A549 (cell line): Measurements from ENCODE around the gene ACBD5. TPM values are rescaled to one million over a fixed set of nuclear protein-coding genes. Genes with fewer than 3 reads are reported as not detected.
A peak's percentile ranks its signal among the peaks of the same experiment; 100 is the strongest.

ENCODE experiments used
- ATAC-seq, 2 experiments: fragments of 200-7000 bp in 1 of 2; fragments of >200 bp in 1 of 2; cut with Nextera tagmentation in 1 of 2; cut with Tn5 transposase in 1 of 2; 3 replicates each; pipeline versions ENCODE4 v1.8.0 to v1.9.1; 2018 to 2020; ENCODE audit warnings: mild to moderate bottlenecking in 1 of 2, moderate library complexity in 1 of 2
- CTCF ChIA-PET: fragments of 300-600 bp; sonication (Branson Sonifier 250); formaldehyde crosslinking; extraction: SDS; loops from one replicate; lab custom pipeline; 2021; ENCODE audit warnings: antibody characterized with exemption, inconsistent platforms; lab: Yijun Ruan, JAX
- POLR2A ChIA-PET: fragments of 350-600 bp; formaldehyde crosslinking; extraction: SDS; loops from one replicate; lab custom pipeline; 2021; ENCODE audit warnings: antibody characterized with exemption, inconsistent platforms; lab: Yijun Ruan, JAX
- DNase-seq, 2 experiments: peaks; one replicate each; pipeline versions ENCODE4 v3.0.0 to v3.0.0-alpha.2; 2011 to 2016; ENCODE audit warnings: low read depth in 1 of 2, low spot score in 1 of 2
- FAIRE-seq: peaks from 2 replicates; lab custom pipeline; 2011; peaks lifted over from hg19 to GRCh38; lab: Jason Lieb, UNC
- H3K27ac ChIP-seq, 2 experiments: fragments of >200 bp; sonication (Bioruptor Twin); formaldehyde crosslinking; 3 replicates each; pipeline ENCODE4 v1.5.1; 2016 to 2017
- H3K4me1 ChIP-seq: fragments of >200 bp; sonication (Bioruptor Twin); formaldehyde crosslinking; 3 replicates; pipeline ENCODE4 v1.6.1; 2016
- H3K4me2 ChIP-seq: fragments of >200 bp; sonication (Bioruptor Twin); formaldehyde crosslinking; 3 replicates; pipeline ENCODE4 v1.6.1; 2016
- H3K4me3 ChIP-seq: fragments of >200 bp; sonication (Bioruptor Twin); formaldehyde crosslinking; 3 replicates; pipeline ENCODE4 v1.5.1; 2016
- H3K9me3 ChIP-seq: fragments of >200 bp; sonication (Bioruptor Twin); formaldehyde crosslinking; 3 replicates; pipeline ENCODE4 v1.6.1; 2016
- CBX2 ChIP-seq: fragments of 200-600 bp; sonication (generic); IDR thresholded peaks from 2 replicates; pipeline ENCODE4 v1.6.1; 2016; ENCODE audit warnings: low read depth, mild to moderate bottlenecking, borderline replicate concordance
- EP300 ChIP-seq, 2 experiments: fragments of >200 bp; sonication (Bioruptor Twin); formaldehyde crosslinking; IDR thresholded peaks; 2 replicates in 1 of 2; 3 replicates in 1 of 2; pipeline ENCODE4 v1.6.1; 2016 to 2017
- ESRRA ChIP-seq: fragments of 150-350 bp; IDR thresholded peaks from 2 replicates; pipeline ENCODE4 v1.6.1; 2014; ENCODE audit warnings: mild to moderate bottlenecking, low read length, borderline replicate concordance
- FOSB ChIP-seq: fragments of 250-450 bp; sonication (Bioruptor Pico); IDR thresholded peaks from 2 replicates; pipeline ENCODE4 v1.5.0; 2020; ENCODE audit warnings: mild to moderate bottlenecking, moderate library complexity
- FOSL2 ChIP-seq, 2 experiments: fragments of 450-650 bp in 1 of 2; fragments of >200 bp in 1 of 2; sonication (Bioruptor Twin) in 1 of 2; formaldehyde crosslinking; IDR thresholded peaks; 2 replicates each; pipeline versions ENCODE4 v1.5.0 to v1.6.1; 2016 to 2020; ENCODE audit warnings: mild to moderate bottlenecking in 1 of 2, moderate library complexity in 1 of 2
- JUNB ChIP-seq: fragments of >200 bp; sonication (Bioruptor Twin); formaldehyde crosslinking; IDR thresholded peaks from 2 replicates; pipeline ENCODE4 v1.6.1; 2016
- MAFK ChIP-seq: fragments of 450-650 bp; IDR thresholded peaks from 2 replicates; pipeline ENCODE4 v1.6.1; 2014; ENCODE audit not compliant: partially characterized antibody
- MYC ChIP-seq: IDR thresholded peaks from 2 replicates; pipeline ENCODE4 v1.6.1; 2012; ENCODE audit warnings: mild to moderate bottlenecking, inconsistent platforms, low read length, improper control_type of control experiment, borderline replicate concordance
- NR3C1 ChIP-seq: fragments of >200 bp; sonication (Bioruptor Twin); formaldehyde crosslinking; IDR thresholded peaks from 3 replicates; pipeline ENCODE4 v1.6.1; 2017
- RARB ChIP-seq: fragments of 250-450 bp; sonication (Bioruptor Pico); IDR thresholded peaks from 2 replicates; pipeline ENCODE4 v1.8.0; 2021; ENCODE audit warnings: mild to moderate bottlenecking, moderate library complexity
- SMC3 ChIP-seq: fragments of >200 bp; sonication (Bioruptor Twin); formaldehyde crosslinking; IDR thresholded peaks from 3 replicates; pipeline ENCODE4 v1.6.1; 2018; ENCODE audit warnings: inconsistent platforms
- SREBF2 ChIP-seq: fragments of 450-650 bp; IDR thresholded peaks from 2 replicates; pipeline ENCODE4 v1.6.1; 2014; ENCODE audit warnings: mild to moderate bottlenecking, moderate library complexity
- TFCP2L1 ChIP-seq: fragments of 250-450 bp; sonication (Bioruptor Pico); IDR thresholded peaks from 2 replicates; pipeline ENCODE4 v1.5.0; 2021; ENCODE audit warnings: mild to moderate bottlenecking
- TP53 ChIP-seq: fragments of 250-450 bp; sonication (Bioruptor Pico); IDR thresholded peaks from 2 replicates; pipeline ENCODE4 v1.5.0; 2021; ENCODE audit warnings: mild to moderate bottlenecking, moderate library complexity
- ZNF302 ChIP-seq: fragments of 250-450 bp; sonication (Bioruptor Pico); IDR thresholded peaks from 2 replicates; pipeline ENCODE4 v1.9.0; 2021; ENCODE audit warnings: inconsistent platforms, mild to moderate bottlenecking, moderate library complexity
- ZSCAN20 ChIP-seq: fragments of 250-450 bp; sonication (Bioruptor Pico); IDR thresholded peaks from 2 replicates; pipeline ENCODE4 v1.8.0; 2022; ENCODE audit warnings: mild to moderate bottlenecking, moderate library complexity
- WGBS: methylation state at CpG from one replicate; pipeline ENCODE4 v1.1.6; 2017; ENCODE audit errors: missing lambda C conversion rate; 5-methylcytosine and 5-hydroxymethylcytosine counted together
- polyA plus RNA-seq, 4 experiments: library from polyadenylated mRNA; depleted of rRNA in 3 of 4; stranded (reverse); fragments of >200 nt; fragmentation: RNase III in 1 of 4; extraction: RNeasy Plus Mini Kit Qiagen cat#74134 plus additional on column Dnase treatment in 1 of 4; gene quantifications; 2 replicates in 3 of 4; 3 replicates in 1 of 4; pipeline ENCODE4 v1.2.3, GENCODE V29; 2011 to 2017
- TF ChIP-seq, protein P1 (sequence below): fragments of 450-650 bp; IDR thresholded peaks from 2 replicates; pipeline ENCODE4 v1.6.1; 2014; ENCODE audit warnings: antibody characterized with exemption
- TF ChIP-seq, protein P2 (sequence below): fragments of 200-600 bp; sonication (generic); IDR thresholded peaks from 2 replicates; pipeline ENCODE4 v1.6.1; 2016; ENCODE audit warnings: antibody characterized with exemption, mild to moderate bottlenecking, moderate library complexity
- TF ChIP-seq, protein P3 (sequence below): IDR thresholded peaks from 2 replicates; pipeline ENCODE4 v1.6.1; 2012; ENCODE audit warnings: low read depth, borderline replicate concordance
- TF ChIP-seq, protein P4 (sequence below): IDR thresholded peaks from 2 replicates; pipeline ENCODE4 v1.6.1; 2012
- TF ChIP-seq, protein P5 (sequence below): fragments of 250-450 bp; sonication (Bioruptor Pico); IDR thresholded peaks from 2 replicates; pipeline ENCODE4 v1.5.0; 2020; ENCODE audit warnings: low read depth, mild to moderate bottlenecking, moderate library complexity

The ACBD5 gene
- polyA plus RNA-seq, 2 of the 4 experiments (the other 2 are of a cell fraction), result 35.9 to 55.8 TPM

DNA sequence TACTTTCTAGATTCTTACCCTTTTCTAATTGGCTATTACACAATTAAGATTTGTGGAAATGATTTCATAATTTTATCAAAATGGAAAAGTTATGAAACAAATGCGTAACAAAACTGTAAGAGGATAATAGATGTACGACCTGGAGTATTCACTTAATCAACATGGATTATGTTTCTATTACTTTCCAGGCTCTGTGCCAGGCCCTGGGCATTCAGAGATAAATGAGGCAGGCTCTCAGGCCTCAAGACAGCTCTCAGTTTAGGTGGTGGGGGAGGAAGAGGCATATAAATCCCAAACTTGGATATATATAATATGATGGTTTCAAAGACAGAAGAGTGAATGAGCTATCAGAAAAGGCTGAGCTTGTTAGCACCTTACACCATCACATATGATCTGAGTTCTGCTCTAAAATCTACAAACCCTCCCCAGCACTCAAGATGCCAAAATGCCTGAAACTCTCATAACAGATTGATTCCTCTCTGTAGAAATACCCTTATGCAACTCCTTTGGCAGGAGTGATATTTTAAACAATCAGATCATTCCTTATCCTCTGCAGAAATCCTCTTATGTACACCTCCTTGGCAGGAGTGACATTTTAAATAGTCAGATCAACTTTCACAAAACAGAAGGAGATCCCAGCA, 42.5 kb downstream of the ACBD5 start:
- no peaks in the 10 kb centered on the region for H3K9me3 ChIP-seq
- ATAC-seq (no peak), DNase-seq (no peak), FAIRE-seq (no peak)
- CTCF ChIA-PET, result no interaction called here
- H3K27ac ChIP-seq, result no peak overlapping the region
- WGBS, result 88% methylated on average over 2 of the region's 2 CpGs
- H3K4me1 ChIP-seq, result no peaks in the 10 kb centered on the region
- POLR2A ChIA-PET, result no interaction called here
- H3K4me2 ChIP-seq, result no peak overlapping the region
- no peak overlapping the region for H3K4me3 ChIP-seq
- no peak for TF ChIP-seq TFCP2L1 (CRISPR knock-in tag)

DNA sequence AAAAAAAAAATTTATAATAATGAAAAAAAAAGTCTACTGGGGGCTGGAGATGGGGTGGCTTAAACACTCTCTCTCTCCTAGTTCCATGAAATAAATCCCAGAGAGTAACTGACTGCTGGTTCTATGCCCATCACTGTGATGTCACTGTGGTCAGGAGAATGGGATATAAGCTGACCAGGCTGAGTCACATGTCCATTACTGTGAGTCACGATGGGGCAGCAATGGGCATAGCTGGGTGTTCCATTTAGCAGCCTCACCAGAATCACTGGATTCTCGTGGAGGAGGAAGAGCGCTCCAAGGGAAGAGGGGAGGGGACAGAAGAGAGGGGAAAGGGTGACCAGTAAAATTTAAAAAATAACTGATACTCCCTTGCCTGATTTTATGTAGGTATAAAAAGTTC, 48.3 kb downstream of the ACBD5 start:
- Histone ChIP-seq H3K4me1 (peaks cover 17% of the 10 kb centered on the region), H3K4me3 (no peak overlapping the region), H3K27ac (peak overlapping the region; percentile 26 to 76; a peak in 4 of 6 replicates), H3K4me2 (peak overlapping the region; percentile 27), H3K9me3 (no peaks in the 10 kb centered on the region)
- TF ChIP-seq NR3C1 (no peak), FOSL2 (IDR thresholded peaks at IDR 0.05) (no peak), FOSL2 (CRISPR knock-in tag; IDR thresholded peaks at IDR 0.05) (peak; percentile 88), MAFK (peak; percentile 28), ZNF302 (CRISPR knock-in tag) (no peak), SREBF2 (no peak)
- TF ChIP-seq, protein P1, sequence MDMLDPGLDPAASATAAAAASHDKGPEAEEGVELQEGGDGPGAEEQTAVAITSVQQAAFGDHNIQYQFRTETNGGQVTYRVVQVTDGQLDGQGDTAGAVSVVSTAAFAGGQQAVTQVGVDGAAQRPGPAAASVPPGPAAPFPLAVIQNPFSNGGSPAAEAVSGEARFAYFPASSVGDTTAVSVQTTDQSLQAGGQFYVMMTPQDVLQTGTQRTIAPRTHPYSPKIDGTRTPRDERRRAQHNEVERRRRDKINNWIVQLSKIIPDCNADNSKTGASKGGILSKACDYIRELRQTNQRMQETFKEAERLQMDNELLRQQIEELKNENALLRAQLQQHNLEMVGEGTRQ, result peak; percentile 87
- 26% methylated on average over 3 of the region's 3 CpGs for WGBS
- CTCF ChIA-PET, result no interaction called here
- POLR2A ChIA-PET, result interaction anchor here (0.6 kb wide), 1 partner anchor 109 kb away, joined by 4 read pairs; no protein-coding TSS in a partner anchor
- peak; percentile 96 to 100 for ATAC-seq
- FAIRE-seq, result no peak
- DNase-seq, result peak; percentile 58 to 80

DNA sequence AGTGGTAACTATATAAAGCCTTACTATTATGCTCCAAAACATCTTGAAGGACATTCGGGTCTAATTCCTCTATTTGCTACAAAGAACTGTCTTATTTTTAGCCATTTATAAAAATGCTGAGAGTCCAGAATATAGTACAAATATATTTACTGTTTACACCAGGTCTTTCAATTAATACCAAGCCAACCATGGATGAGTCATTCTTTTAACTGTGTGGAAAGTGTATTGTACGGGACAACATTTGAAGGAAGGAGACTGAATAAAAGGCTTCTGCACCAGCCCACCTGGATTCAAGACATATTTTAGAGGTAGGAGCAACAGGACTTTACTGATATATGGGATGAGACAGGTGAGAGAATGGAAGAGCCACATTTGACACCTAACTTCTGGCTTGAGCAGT, 50.1 kb downstream of the ACBD5 start:
- Histone ChIP-seq H3K27ac (no peak overlapping the region), H3K4me1 (peaks cover 17% of the 10 kb centered on the region), H3K9me3 (no peaks in the 10 kb centered on the region), H3K4me2 (no peak overlapping the region), H3K4me3 (no peak overlapping the region)
- peak in 1 of 2 experiments; percentile 3 for DNase-seq
- no peak for FAIRE-seq
- CTCF ChIA-PET, result no interaction called here
- POLR2A ChIA-PET, result no interaction called here
- no peak for TF ChIP-seq FOSL2 (IDR thresholded peaks at IDR 0.05)
- peak; percentile 63 for TF ChIP-seq FOSL2 (CRISPR knock-in tag; IDR thresholded peaks at IDR 0.05)
- TF ChIP-seq, protein P2, sequence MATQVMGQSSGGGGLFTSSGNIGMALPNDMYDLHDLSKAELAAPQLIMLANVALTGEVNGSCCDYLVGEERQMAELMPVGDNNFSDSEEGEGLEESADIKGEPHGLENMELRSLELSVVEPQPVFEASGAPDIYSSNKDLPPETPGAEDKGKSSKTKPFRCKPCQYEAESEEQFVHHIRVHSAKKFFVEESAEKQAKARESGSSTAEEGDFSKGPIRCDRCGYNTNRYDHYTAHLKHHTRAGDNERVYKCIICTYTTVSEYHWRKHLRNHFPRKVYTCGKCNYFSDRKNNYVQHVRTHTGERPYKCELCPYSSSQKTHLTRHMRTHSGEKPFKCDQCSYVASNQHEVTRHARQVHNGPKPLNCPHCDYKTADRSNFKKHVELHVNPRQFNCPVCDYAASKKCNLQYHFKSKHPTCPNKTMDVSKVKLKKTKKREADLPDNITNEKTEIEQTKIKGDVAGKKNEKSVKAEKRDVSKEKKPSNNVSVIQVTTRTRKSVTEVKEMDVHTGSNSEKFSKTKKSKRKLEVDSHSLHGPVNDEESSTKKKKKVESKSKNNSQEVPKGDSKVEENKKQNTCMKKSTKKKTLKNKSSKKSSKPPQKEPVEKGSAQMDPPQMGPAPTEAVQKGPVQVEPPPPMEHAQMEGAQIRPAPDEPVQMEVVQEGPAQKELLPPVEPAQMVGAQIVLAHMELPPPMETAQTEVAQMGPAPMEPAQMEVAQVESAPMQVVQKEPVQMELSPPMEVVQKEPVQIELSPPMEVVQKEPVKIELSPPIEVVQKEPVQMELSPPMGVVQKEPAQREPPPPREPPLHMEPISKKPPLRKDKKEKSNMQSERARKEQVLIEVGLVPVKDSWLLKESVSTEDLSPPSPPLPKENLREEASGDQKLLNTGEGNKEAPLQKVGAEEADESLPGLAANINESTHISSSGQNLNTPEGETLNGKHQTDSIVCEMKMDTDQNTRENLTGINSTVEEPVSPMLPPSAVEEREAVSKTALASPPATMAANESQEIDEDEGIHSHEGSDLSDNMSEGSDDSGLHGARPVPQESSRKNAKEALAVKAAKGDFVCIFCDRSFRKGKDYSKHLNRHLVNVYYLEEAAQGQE, result no peak
- no peak for ATAC-seq
- WGBS, result 57% methylated on average over 2 of the region's 2 CpGs

DNA sequence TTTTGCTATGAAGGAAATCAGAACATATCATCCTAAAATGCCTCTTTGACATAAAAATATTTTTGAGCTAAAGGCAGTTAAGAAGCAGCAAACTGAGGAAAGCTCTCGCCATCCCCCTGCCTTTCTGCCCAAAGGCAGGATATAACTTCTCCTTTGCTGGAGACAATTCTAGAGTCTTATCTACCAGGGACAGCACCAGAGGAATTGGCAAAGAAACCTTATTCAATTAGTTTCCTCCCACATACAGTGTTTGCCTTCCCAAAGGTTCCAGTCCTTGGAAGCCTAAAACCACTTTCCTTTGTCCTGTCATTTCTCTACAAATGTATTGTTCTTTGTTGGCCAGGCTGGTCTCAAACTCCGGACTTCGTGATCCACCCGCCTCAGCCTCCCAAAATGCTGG, 51.7 kb downstream of the ACBD5 start:
- WGBS, result 94% methylated on average over 4 of the region's 4 CpGs
- Histone ChIP-seq H3K9me3 (no peaks in the 10 kb centered on the region), H3K4me1 (peaks cover 17% of the 10 kb centered on the region), H3K27ac (no peak overlapping the region), H3K4me3 (no peak overlapping the region)
- POLR2A ChIA-PET, result no interaction called here
- DNase-seq, result no peak
- ATAC-seq, result no peak
- FAIRE-seq, result no peak
- no peak for TF ChIP-seq FOSL2 (IDR thresholded peaks at IDR 0.05)
- TF ChIP-seq FOSL2 (CRISPR knock-in tag; IDR thresholded peaks at IDR 0.05), result no peak
- no peak for TF ChIP-seq TP53 (CRISPR knock-in tag)
- TF ChIP-seq RARB (CRISPR knock-in tag), result no peak
- no peak for TF ChIP-seq EP300 (IDR thresholded peaks at IDR 0.05)
- no peak for TF ChIP-seq JUNB
- no peak for TF ChIP-seq CBX2
- TF ChIP-seq ZSCAN20, result no peak
- TF ChIP-seq, protein P3, sequence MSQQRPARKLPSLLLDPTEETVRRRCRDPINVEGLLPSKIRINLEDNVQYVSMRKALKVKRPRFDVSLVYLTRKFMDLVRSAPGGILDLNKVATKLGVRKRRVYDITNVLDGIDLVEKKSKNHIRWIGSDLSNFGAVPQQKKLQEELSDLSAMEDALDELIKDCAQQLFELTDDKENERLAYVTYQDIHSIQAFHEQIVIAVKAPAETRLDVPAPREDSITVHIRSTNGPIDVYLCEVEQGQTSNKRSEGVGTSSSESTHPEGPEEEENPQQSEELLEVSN, result no peak
- TF ChIP-seq, protein P4, sequence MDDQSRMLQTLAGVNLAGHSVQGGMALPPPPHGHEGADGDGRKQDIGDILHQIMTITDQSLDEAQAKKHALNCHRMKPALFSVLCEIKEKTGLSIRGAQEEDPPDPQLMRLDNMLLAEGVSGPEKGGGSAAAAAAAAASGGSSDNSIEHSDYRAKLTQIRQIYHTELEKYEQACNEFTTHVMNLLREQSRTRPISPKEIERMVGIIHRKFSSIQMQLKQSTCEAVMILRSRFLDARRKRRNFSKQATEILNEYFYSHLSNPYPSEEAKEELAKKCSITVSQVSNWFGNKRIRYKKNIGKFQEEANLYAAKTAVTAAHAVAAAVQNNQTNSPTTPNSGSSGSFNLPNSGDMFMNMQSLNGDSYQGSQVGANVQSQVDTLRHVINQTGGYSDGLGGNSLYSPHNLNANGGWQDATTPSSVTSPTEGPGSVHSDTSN, result no peak
- TF ChIP-seq FOSB (CRISPR knock-in tag), result no peak
- no peak for TF ChIP-seq ESRRA
- TF ChIP-seq MYC, result no peak
- TF ChIP-seq, protein P5, sequence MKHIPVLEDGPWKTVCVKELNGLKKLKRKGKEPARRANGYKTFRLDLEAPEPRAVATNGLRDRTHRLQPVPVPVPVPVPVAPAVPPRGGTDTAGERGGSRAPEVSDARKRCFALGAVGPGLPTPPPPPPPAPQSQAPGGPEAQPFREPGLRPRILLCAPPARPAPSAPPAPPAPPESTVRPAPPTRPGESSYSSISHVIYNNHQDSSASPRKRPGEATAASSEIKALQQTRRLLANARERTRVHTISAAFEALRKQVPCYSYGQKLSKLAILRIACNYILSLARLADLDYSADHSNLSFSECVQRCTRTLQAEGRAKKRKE (CRISPR knock-in tag), result no peak
- TF ChIP-seq SMC3, result no peak
- TF ChIP-seq, all 56 proteins: peak for 0
- H3K4me2 ChIP-seq, result no peak overlapping the region
- CTCF ChIA-PET, result no interaction called here
